Right kidney (tissue), 1 donor: ENCODE data around the gene TBC1D5.
"Not testable (repeated sequence)": the region's sequence is repeated elsewhere in the genome, so short reads cannot be mapped to it uniquely, and the experiment has no call there.

Experiments used
- DNase-seq: peaks from one replicate; pipeline ENCODE4 v3.0.0-alpha.2; 2016

The TBC1D5 gene

GRCh38 chr3:17354341-17354740, 388.1 kb downstream of the TBC1D5 start:
- DNase-seq, result no peak

GRCh38 chr3:17352620-17353019, 389.8 kb downstream of the TBC1D5 start:
- DNase-seq, result no peak

GRCh38 chr3:17351193-17351592, 391.2 kb downstream of the TBC1D5 start:
- not testable (repeated sequence) for DNase-seq

- DNase-seq, result no peak
Measured at GRCh38 chr3:17349093-17349492, 393.3 kb downstream of the TBC1D5 start.

GRCh38 chr3:17342119-17342518, 400.3 kb downstream of the TBC1D5 start:
- no peak for DNase-seq

- DNase-seq, result no peak
Measured at GRCh38 chr3:17340693-17341092, 401.7 kb downstream of the TBC1D5 start.

GRCh38 chr3:17340261-17340660, 402.2 kb downstream of the TBC1D5 start:
- DNase-seq, result no peak

GRCh38 chr3:17339132-17339575, 403.3 kb downstream of the TBC1D5 start:
- no peak for DNase-seq

- no peak for DNase-seq
Measured at GRCh38 chr3:17336291-17336690, 406.1 kb downstream of the TBC1D5 start.

- DNase-seq, result no peak
Measured at GRCh38 chr3:17333893-17334292, 408.5 kb downstream of the TBC1D5 start.

GRCh38 chr3:17333446-17333845, 409.0 kb downstream of the TBC1D5 start:
- no peak for DNase-seq

GRCh38 chr3:17330660-17331059, 411.8 kb downstream of the TBC1D5 start:
- DNase-seq, result no peak

- DNase-seq, result no peak
Measured at GRCh38 chr3:17329927-17330326, 412.5 kb downstream of the TBC1D5 start.

- no peak for DNase-seq
Measured at GRCh38 chr3:17322106-17322793, 420.2 kb downstream of the TBC1D5 start.

- no peak for DNase-seq
Measured at GRCh38 chr3:17320266-17320665, 422.2 kb downstream of the TBC1D5 start.

- no peak for DNase-seq
Measured at GRCh38 chr3:17315897-17316296, 426.5 kb downstream of the TBC1D5 start.

GRCh38 chr3:17314171-17314570, 428.3 kb downstream of the TBC1D5 start:
- DNase-seq, result no peak

- no peak for DNase-seq
Measured at GRCh38 chr3:17313746-17314145, 428.7 kb downstream of the TBC1D5 start.

- no peak for DNase-seq
Measured at GRCh38 chr3:17310983-17311382, 431.4 kb downstream of the TBC1D5 start.

- no peak for DNase-seq
Measured at GRCh38 chr3:17307887-17308286, 434.5 kb downstream of the TBC1D5 start.

- no peak for DNase-seq
Measured at GRCh38 chr3:17307482-17307881, 434.9 kb downstream of the TBC1D5 start.

- DNase-seq, result no peak
Measured at GRCh38 chr3:17304969-17305368, 437.5 kb downstream of the TBC1D5 start.

GRCh38 chr3:17302774-17303173, 439.7 kb downstream of the TBC1D5 start:
- DNase-seq, result no peak

GRCh38 chr3:17302170-17302569, 440.3 kb downstream of the TBC1D5 start:
- no peak for DNase-seq

- no peak for DNase-seq
Measured at GRCh38 chr3:17301271-17301670, 441.2 kb downstream of the TBC1D5 start.
